Measurements from ENCODE around the gene INPP5D. TPM values are rescaled to one million over a fixed set of nuclear protein-coding genes. Genes with fewer than 3 reads are reported as not detected.

INPP5D gene
- total RNA-seq, 4 donors from 2014 or later, result 8.0 to 12.5 (median 11.9) TPM

- Histone ChIP-seq H3K36me3 (no peaks in the 10 kb centered on the region), H3K4me1 (peaks cover 0 to 28% (median 13%) of the 10 kb centered on the region in 4 donors), H3K9me3 (no peaks in the 10 kb centered on the region), H3K27me3 (peaks cover 0 to 13% (median 0%) of the 10 kb centered on the region in 4 donors), H3K27ac (replicated peaks in 1 of 4) (no peak overlapping the region), H3K4me3 (no peak overlapping the region)
- DNase-seq (ENCODE audit: extremely low spot score), result no peak
- no peak for TF ChIP-seq EP300 (IDR thresholded peaks at IDR 0.05)
- TF ChIP-seq POLR2AphosphoS5 (IDR thresholded peaks at IDR 0.05), result no peak
- TF ChIP-seq POLR2A (IDR thresholded peaks at IDR 0.05; ENCODE audit: low read depth), result no peak
- TF ChIP-seq CTCF (IDR thresholded peaks at IDR 0.05), result no peak
- WGBS, result 91% methylated on average over 8 of the region's 8 CpGs
- intact Hi-C loops (cut with DNase I), result no loop called here
Observed at GRCh38 chr2:233088972-233089345, 28.8 kb downstream of the INPP5D start.

GRCh38 chr2:233089851-233090250 lies 29.7 kb downstream of the INPP5D start:
- no peak for DNase-seq (ENCODE audit: extremely low spot score)
- TF ChIP-seq EP300 (IDR thresholded peaks at IDR 0.05) (no peak), CTCF (IDR thresholded peaks at IDR 0.05) (no peak), POLR2AphosphoS5 (IDR thresholded peaks at IDR 0.05) (no peak), POLR2A (IDR thresholded peaks at IDR 0.05; ENCODE audit: low read depth) (no peak)
- WGBS, result 98% methylated on average over 11 of the region's 11 CpGs

GRCh38 chr2:233090879-233091278 lies 30.7 kb downstream of the INPP5D start:
- DNase-seq (ENCODE audit: extremely low spot score), result no peak
- Histone ChIP-seq H3K4me1 (peaks cover 0 to 15% (median 4%) of the 10 kb centered on the region in 4 donors), H3K27ac (replicated peaks in 1 of 4) (no peak overlapping the region), H3K27me3 (peaks cover 0 to 8% (median 0%) of the 10 kb centered on the region in 4 donors), H3K36me3 (no peaks in the 10 kb centered on the region), H3K4me3 (no peak overlapping the region), H3K9me3 (no peaks in the 10 kb centered on the region)
- intact Hi-C loops (cut with DNase I), result no loop called here
- WGBS, result 90% methylated on average over 6 of the region's 6 CpGs
- TF ChIP-seq CTCF (IDR thresholded peaks at IDR 0.05) (no peak), EP300 (IDR thresholded peaks at IDR 0.05) (no peak), POLR2AphosphoS5 (IDR thresholded peaks at IDR 0.05) (no peak), POLR2A (IDR thresholded peaks at IDR 0.05; ENCODE audit: low read depth) (no peak)

More at GRCh38 chr2:233089851-233090250, 29.7 kb downstream of the INPP5D start:
- H3K4me1 ChIP-seq, result peaks cover 0 to 25% (median 11%) of the 10 kb centered on the region in 4 donors
- intact Hi-C loops (cut with DNase I), result no loop called here
- H3K4me3 ChIP-seq, result no peak overlapping the region
- no peaks in the 10 kb centered on the region for H3K36me3 ChIP-seq
- peaks cover 0 to 8% (median 0%) of the 10 kb centered on the region in 4 donors for H3K27me3 ChIP-seq
- no peaks in the 10 kb centered on the region for H3K9me3 ChIP-seq
- no peak overlapping the region for H3K27ac ChIP-seq (replicated peaks in 1 of 4)

- WGBS, result 82% methylated on average over 18 of the region's 18 CpGs
- DNase-seq (ENCODE audit: extremely low spot score), result no peak
- Histone ChIP-seq H3K27me3 (peaks cover 0 to 8% (median 0%) of the 10 kb centered on the region in 4 donors), H3K4me3 (no peak overlapping the region), H3K36me3 (no peaks in the 10 kb centered on the region), H3K27ac (replicated peaks in 1 of 4) (no peak overlapping the region), H3K9me3 (no peaks in the 10 kb centered on the region), H3K4me1 (peaks cover 0 to 6% (median 0%) of the 10 kb centered on the region in 4 donors)
- TF ChIP-seq EP300 (IDR thresholded peaks at IDR 0.05) (no peak), POLR2A (IDR thresholded peaks at IDR 0.05; ENCODE audit: low read depth) (no peak), CTCF (IDR thresholded peaks at IDR 0.05) (no peak), POLR2AphosphoS5 (IDR thresholded peaks at IDR 0.05) (no peak)
- intact Hi-C loops (cut with DNase I), result no loop called here
Observed at GRCh38 chr2:233091595-233092375, 31.6 kb downstream of the INPP5D start.
